Lung (tissue), 12 donors: Measurements from ENCODE around the gene PKLR. TPM values are rescaled to one million over a fixed set of nuclear protein-coding genes. Genes with fewer than 3 reads are reported as not detected.

Experiments used
- ATAC-seq: fragments of 200-7000 bp; cut with Tn5 transposase; one replicate; pipeline ENCODE4 v1.9.1; 2020; ENCODE audit warnings: moderate number of reproducible peaks; ENCODE audit not compliant: insufficient read depth, low FRiP score
- DNase-seq, 3 donors: peaks; one replicate each; pipeline ENCODE4 v3.0.0-alpha.2; 2013 to 2017
- H3K27ac ChIP-seq, 2 donors: one replicate each; pipeline ENCODE4 v1.5.1; 2013; ENCODE audit warnings: mild to moderate bottlenecking in 2 of 2, moderate library complexity in 2 of 2, control low read depth in 1 of 2, inconsistent platforms in 1 of 2, low read depth in 1 of 2, low read length in 1 of 2
- H3K27me3 ChIP-seq, 3 donors: one replicate each; pipeline ENCODE4 v1.5.1; 2013; ENCODE audit warnings: low read length in 2 of 3; ENCODE audit not compliant: control insufficient read depth in 3 of 3, insufficient read depth in 3 of 3
- H3K36me3 ChIP-seq, 4 donors: one replicate each; pipeline ENCODE4 v1.5.1; 2013; ENCODE audit warnings: low read length in 4 of 4, mild to moderate bottlenecking in 1 of 4, moderate library complexity in 1 of 4; ENCODE audit not compliant: control insufficient read depth in 4 of 4, insufficient read depth in 4 of 4
- H3K4me1 ChIP-seq, 5 donors: one replicate each; pipeline ENCODE4 v1.5.1; 2013; ENCODE audit warnings: low read length in 5 of 5, mild to moderate bottlenecking in 2 of 5, moderate library complexity in 1 of 5; ENCODE audit not compliant: control insufficient read depth in 5 of 5, insufficient read depth in 5 of 5
- H3K4me3 ChIP-seq: one replicate; pipeline ENCODE4 v1.5.1; 2013; ENCODE audit warnings: mild to moderate bottlenecking, control low read depth, moderate library complexity
- H3K9ac ChIP-seq, 2 donors: one replicate each; pipeline ENCODE4 v1.5.1; 2013; ENCODE audit warnings: low read length in 2 of 2, control low read depth in 1 of 2; ENCODE audit not compliant: insufficient read depth in 1 of 2
- H3K9me3 ChIP-seq, 4 donors: one replicate each; pipeline ENCODE4 v1.5.1; 2013; ENCODE audit warnings: low read length in 3 of 4, mild to moderate bottlenecking in 1 of 4, moderate library complexity in 1 of 4; ENCODE audit not compliant: control insufficient read depth in 4 of 4, insufficient read depth in 3 of 4
- CTCF ChIP-seq: IDR thresholded peaks from 2 replicates; pipeline ENCODE4 v1.5.1; 2012; ENCODE audit warnings: mild to moderate bottlenecking; ENCODE audit errors: control extremely low read depth, extremely low read depth
- WGBS, 2 donors: extraction: QIAGEN DNeasy Blood & Tissue Kit; methylation state at CpG; one replicate each; pipeline ENCODE4 v1.1.7; 2013; 5-methylcytosine and 5-hydroxymethylcytosine counted together
- polyA plus RNA-seq, 2 donors: library from polyadenylated mRNA; stranded (reverse); fragments of 200-250 nt; gene quantifications; one replicate each; pipeline ENCODE4 v1.2.1, GENCODE V29; 2013
- total RNA-seq, 2 donors: library from RNA; depleted of rRNA in 1 of 2; stranded (reverse); fragments of >200 nt in 1 of 2; gene quantifications; one replicate each; pipeline ENCODE4 v1.2.1, GENCODE V29; 2014 to 2021
- donor health status: control.
- donor health status: control.
- donor health status: Bipolar disorder and iron deficiency.
- donor health status: healthy.
- donor health status: DM: yes; HTN: yes; CAD: no.

The PKLR gene
- total and polyA plus RNA-seq, 4 donors: 0.02 to 0.09 TPM; not detected in 2

- no peak for DNase-seq
- Histone ChIP-seq H3K9ac (no peak overlapping the region), H3K27me3 (no peaks in the 10 kb centered on the region), H3K36me3 (peaks cover 2 to 22% (median 15%) of the 10 kb centered on the region in 4 donors), H3K4me3 (no peak overlapping the region), H3K9me3 (no peaks in the 10 kb centered on the region), H3K27ac (no peak overlapping the region), H3K4me1 (peaks cover 0 to 30% (median 12%) of the 10 kb centered on the region in 5 donors)
- no peak for TF ChIP-seq CTCF
- ATAC-seq: no peak
- 96% methylated on average over 9 of the region's 9 CpGs for WGBS, 2 donors
These were observed 16.8 kb upstream of the PKLR start for GRCh38 chr1:155318082-155318481.

GRCh38 chr1:155316922-155317321 lies 15.7 kb upstream of the PKLR start:
- WGBS, 2 donors: 90 to 94% methylated on average over 3 of the region's 3 CpGs
- no peak overlapping the region for H3K9ac ChIP-seq
- DNase-seq (no peak), ATAC-seq (no peak)
- no peak overlapping the region for H3K27ac ChIP-seq
- no peak overlapping the region for H3K4me3 ChIP-seq
- no peak for TF ChIP-seq CTCF
- H3K9me3 ChIP-seq: no peaks in the 10 kb centered on the region
- H3K4me1 ChIP-seq: peaks cover 0 to 23% (median 8%) of the 10 kb centered on the region in 5 donors
- H3K27me3 ChIP-seq: no peaks in the 10 kb centered on the region
- peaks cover 5 to 27% (median 18%) of the 10 kb centered on the region in 4 donors for H3K36me3 ChIP-seq

GRCh38 chr1:155313261-155313660 lies 12.0 kb upstream of the PKLR start:
- WGBS, 2 donors: 87 to 89% methylated on average over 8 of the region's 8 CpGs
- Histone ChIP-seq H3K9me3 (no peaks in the 10 kb centered on the region), H3K9ac (no peak overlapping the region), H3K4me1 (peaks cover 0 to 13% (median 3%) of the 10 kb centered on the region in 5 donors), H3K4me3 (no peak overlapping the region), H3K36me3 (peaks cover 2 to 22% (median 9%) of the 10 kb centered on the region in 4 donors), H3K27me3 (no peaks in the 10 kb centered on the region), H3K27ac (no peak overlapping the region)
- no peak for TF ChIP-seq CTCF
- ATAC-seq (no peak), DNase-seq (no peak)
